GM23338 (cell line): ENCODE measurements around the gene HACD3. TPM values are rescaled to one million over a fixed set of nuclear protein-coding genes. Genes with fewer than 3 reads are reported as not detected.

Experiments used
- ATAC-seq: fragments of 200-7000 bp; cut with Tn5 transposase; 3 replicates; pipeline ENCODE4 v1.9.1; 2020
- DNase-seq: peaks from one replicate; pipeline ENCODE4 v3.0.0-alpha.2; 2015; ENCODE audit warnings: low spot score
- H2AFZ ChIP-seq: fragments of 200-600 bp; sonication (generic); 2 replicates; pipeline ENCODE4 v1.8.0; 2016; ENCODE audit warnings: antibody characterized with exemption, mild to moderate bottlenecking, moderate library complexity
- H3F3A ChIP-seq: fragments of 200-600 bp; sonication (generic); replicated peaks from 2 replicates; pipeline ENCODE4 v1.8.0; 2017; ENCODE audit warnings: antibody characterized with exemption, mixed run types, low read depth
- H3K27ac ChIP-seq: fragments of 200-600 bp; sonication (generic); 2 replicates; pipeline ENCODE4 v1.6.1; 2016; ENCODE audit warnings: low read depth
- H3K27me3 ChIP-seq: fragments of 200-600 bp; sonication (generic); 2 replicates; pipeline ENCODE4 v1.8.0; 2016; ENCODE audit warnings: mild to moderate bottlenecking, mixed run types, moderate library complexity; ENCODE audit not compliant: insufficient read depth
- H3K36me3 ChIP-seq: fragments of 200-600 bp; sonication (generic); 2 replicates; pipeline ENCODE4 v1.8.0; 2016; ENCODE audit warnings: mild to moderate bottlenecking; ENCODE audit not compliant: insufficient read depth
- H3K4me1 ChIP-seq: fragments of 200-600 bp; sonication (generic); 2 replicates; pipeline ENCODE4 v1.8.0; 2016; ENCODE audit warnings: mild to moderate bottlenecking, moderate library complexity; ENCODE audit not compliant: insufficient read depth
- H3K4me2 ChIP-seq: fragments of 200-600 bp; sonication (generic); 2 replicates; pipeline ENCODE4 v1.7.1; 2017; ENCODE audit warnings: mixed run types
- H3K4me3 ChIP-seq: fragments of 200-600 bp; sonication (generic); 2 replicates; pipeline ENCODE4 v1.6.1; 2016; ENCODE audit warnings: mixed run types
- H3K79me2 ChIP-seq: fragments of 200-600 bp; sonication (generic); replicated peaks from 2 replicates; pipeline ENCODE4 v1.8.0; 2017; ENCODE audit warnings: mild to moderate bottlenecking; ENCODE audit not compliant: insufficient read depth
- H3K9me2 ChIP-seq: fragments of 200-600 bp; sonication (generic); 2 replicates; pipeline ENCODE4 v1.8.0; 2017; ENCODE audit not compliant: insufficient read depth
- H4K20me1 ChIP-seq: fragments of 200-600 bp; sonication (generic); replicated peaks from 2 replicates; pipeline ENCODE4 v1.8.0; 2017; ENCODE audit warnings: mild to moderate bottlenecking; ENCODE audit not compliant: insufficient read depth
- H3K27ac Mint-ChIP-seq: 2 replicates; pipeline ENCODE4 v1.8.0; 2020; ENCODE audit warnings: inconsistent platforms, mild to moderate bottlenecking, moderate library complexity, mixed read lengths
- H3K27me3 Mint-ChIP-seq: 3 replicates; pipeline ENCODE4 v1.8.0; 2022; ENCODE audit warnings: low read depth, mild to moderate bottlenecking, moderate library complexity, mixed read lengths, inconsistent platforms; ENCODE audit not compliant: insufficient read depth, poor library complexity
- H3K36me3 Mint-ChIP-seq: 3 replicates; pipeline ENCODE4 v1.8.0; 2021; ENCODE audit warnings: low read depth, mild to moderate bottlenecking, inconsistent platforms, moderate library complexity, mixed read lengths
- H3K4me1 Mint-ChIP-seq: 3 replicates; pipeline ENCODE4 v1.8.0; 2020; ENCODE audit warnings: mild to moderate bottlenecking, inconsistent platforms, mixed read lengths
- H3K4me3 Mint-ChIP-seq: 3 replicates; pipeline ENCODE4 v1.8.0; 2021; ENCODE audit warnings: moderate library complexity, mild to moderate bottlenecking, inconsistent platforms, mixed read lengths
- H3K9me3 Mint-ChIP-seq: 3 replicates; pipeline ENCODE4 v1.8.0; 2020; ENCODE audit warnings: moderate library complexity, mild to moderate bottlenecking, inconsistent platforms, mixed read lengths
- CREB1 ChIP-seq: fragments of 250-450 bp; sonication (Bioruptor Pico); IDR thresholded peaks from 2 replicates; pipeline ENCODE4 v1.5.0; 2020; ENCODE audit warnings: low read depth, mild to moderate bottlenecking, moderate library complexity
- CTCF ChIP-seq, 2 experiments: fragments of 200-600 bp in 1 of 2; sonication (generic) in 1 of 2; conservative IDR thresholded peaks; 2 replicates each; pipeline versions ENCODE4 v1.5.1 to v1.6.1; 2016 to 2017; ENCODE audit warnings: antibody characterized with exemption in 2 of 2, low read depth in 2 of 2, mild to moderate bottlenecking in 2 of 2, moderate library complexity in 1 of 2
- ETS1 ChIP-seq: IDR thresholded peaks from 2 replicates; pipeline ENCODE4 v1.6.1; 2016; ENCODE audit warnings: antibody characterized with exemption
- EZH2 ChIP-seq: fragments of 200-600 bp; sonication (generic); IDR thresholded peaks from one replicate; pipeline ENCODE4 v1.8.0; 2017; ENCODE audit warnings: antibody characterized with exemption, mild to moderate bottlenecking, low read depth; ENCODE audit not compliant: unreplicated experiment
- EZH2phosphoT487 ChIP-seq: fragments of 200-600 bp; sonication (generic); IDR thresholded peaks from one replicate; pipeline ENCODE4 v1.8.1; 2018; ENCODE audit warnings: antibody characterized with exemption; ENCODE audit not compliant: unreplicated experiment
- JUNB ChIP-seq: IDR thresholded peaks from one replicate; pipeline ENCODE4 v1.6.1; 2016; ENCODE audit warnings: antibody characterized with exemption; ENCODE audit not compliant: unreplicated experiment
- POLR2AphosphoS5 ChIP-seq: IDR thresholded peaks from 2 replicates; pipeline ENCODE4 v1.6.1; 2016; ENCODE audit warnings: antibody characterized with exemption, low read depth
- REST ChIP-seq: IDR thresholded peaks from one replicate; pipeline ENCODE4 v1.6.1; 2018; ENCODE audit warnings: antibody characterized with exemption; ENCODE audit not compliant: unreplicated experiment
- STAT1 ChIP-seq: IDR thresholded peaks from one replicate; pipeline ENCODE4 v1.6.1; 2016; ENCODE audit warnings: antibody characterized with exemption; ENCODE audit not compliant: unreplicated experiment
- ZNF114 ChIP-seq: fragments of 250-450 bp; sonication (Bioruptor Pico); IDR thresholded peaks from 2 replicates; pipeline ENCODE4 v1.5.0; 2020; ENCODE audit warnings: mild to moderate bottlenecking, moderate library complexity
- ZNF331 ChIP-seq: fragments of 250-450 bp; sonication (Bioruptor Pico); IDR thresholded peaks from 2 replicates; pipeline ENCODE4 v1.5.0; 2020; ENCODE audit warnings: low read depth, mild to moderate bottlenecking, moderate library complexity
- polyA plus RNA-seq: library from polyadenylated mRNA; unstranded; fragments of >200 nt; fragmentation: Nextera tagmentation; extraction: Ambion mirVana; gene quantifications from 2 replicates; pipeline ENCODE4 v1.2.1, GENCODE V29; 2016
- total RNA-seq: library from RNA; depleted of rRNA; stranded (reverse); fragments of >200 nt; shearing (Covaris generic); gene quantifications from 2 replicates; pipeline ENCODE4 v1.2.3, GENCODE V29; 2014

Gene HACD3
- total and polyA plus RNA-seq, 2 experiments from 2014 or later: 123 to 131 TPM

- no peak for TF ChIP-seq ETS1
- no peak for TF ChIP-seq CTCF (conservative IDR thresholded peaks at IDR 0.05; ENCODE audit: low read depth in 2 of 2)
- TF ChIP-seq CREB1 (CRISPR knock-in tag): no peak
- no peak for TF ChIP-seq ZNF114 (CRISPR knock-in tag)
- TF ChIP-seq STAT1: no peak
- TF ChIP-seq REST: no peak
- TF ChIP-seq EZH2phosphoT487: no peak
- no peak for TF ChIP-seq JUNB
Measured at GRCh38 chr15:65532738-65533051, 2.4 kb downstream of the HACD3 start (continued).

- DNase-seq (no peak), ATAC-seq (no peak)
- Histone ChIP-seq H3K4me1 (peaks cover 28% of the 10 kb centered on the region), H3K27ac (no peak overlapping the region), H4K20me1 (peaks cover 54% of the 10 kb centered on the region), H3K4me2 (peak overlapping the region; percentile 92), H3K27me3 (no peaks in the 10 kb centered on the region), H3K36me3 (no peaks in the 10 kb centered on the region), H3F3A (peaks cover 15% of the 10 kb centered on the region), H3K79me2 (peaks cover 70% of the 10 kb centered on the region), H3K9me2 (no peaks in the 10 kb centered on the region), H3K4me3 (peak overlapping the region; percentile 90), H2AFZ (no peak overlapping the region)
- Mint-ChIP-seq H3K36me3 (peaks cover 8% of the 10 kb centered on the region; the same call in 1 of the 3 replicates), H3K9me3 (no peaks in the 10 kb centered on the region), H3K4me3 (peak overlapping the region; percentile 31; the same call in 2 of the 3 replicates), H3K27me3 (peaks cover 3% of the 10 kb centered on the region), H3K27ac (peak overlapping the region; percentile 40; the same call in 1 of the 2 replicates), H3K4me1 (peaks cover 37% of the 10 kb centered on the region)
- no peak for TF ChIP-seq REST
- no peak for TF ChIP-seq CREB1 (CRISPR knock-in tag)
- TF ChIP-seq CTCF (conservative IDR thresholded peaks at IDR 0.05; ENCODE audit: low read depth in 2 of 2): no peak
- TF ChIP-seq ZNF331 (CRISPR knock-in tag): no peak
- TF ChIP-seq EZH2phosphoT487: no peak
- TF ChIP-seq POLR2AphosphoS5: no peak
- no peak for TF ChIP-seq EZH2
- no peak for TF ChIP-seq JUNB
Measured at GRCh38 chr15:65533057-65533756, 2.9 kb downstream of the HACD3 start.
